Measurements from ENCODE around the gene NAALADL1. TPM values are rescaled to one million over a fixed set of nuclear protein-coding genes. Genes with fewer than 3 reads are reported as not detected.

The NAALADL1 gene
- polyA plus RNA-seq, 1 experiment = 9.4 TPM

GRCh38 chr11:65002706-65003105 lies 55.6 kb downstream of the NAALADL1 start:
- ChIA-PET POLR2A (no interaction called here), CTCF (interaction anchor here (0.8 to 1.3 kb wide), 3 partner anchors 9 to 11 kb away, joined by 3 to 8 read pairs (median 6); partner anchors contain the start of gene ARL2)
- Histone ChIP-seq H3K9me3 (ENCODE audit: control insufficient read depth, insufficient read depth, low read length) (no peaks in the 10 kb centered on the region), H3K27ac (ENCODE audit: low read depth, low read length) (no peak overlapping the region), H3K4me3 (ENCODE audit: low read depth, low read length) (no peak overlapping the region), H3K27me3 (ENCODE audit: control insufficient read depth, insufficient read depth, low read length) (no peaks in the 10 kb centered on the region)
- TF ChIP-seq CTCF (IDR thresholded peaks at IDR 0.05; ENCODE audit: low read depth, low read length) = no peak
- no peak for DNase-seq (ENCODE audit: low read depth, low spot score)

GRCh38 chr11:64999478-64999877 lies 58.9 kb downstream of the NAALADL1 start:
- Histone ChIP-seq H3K27me3 (ENCODE audit: control insufficient read depth, insufficient read depth, low read length) (no peaks in the 10 kb centered on the region), H3K9me3 (ENCODE audit: control insufficient read depth, insufficient read depth, low read length) (no peaks in the 10 kb centered on the region), H3K27ac (ENCODE audit: low read depth, low read length) (no peak overlapping the region), H3K4me3 (ENCODE audit: low read depth, low read length) (no peak overlapping the region)
- ChIA-PET POLR2A (no interaction called here), CTCF (interaction anchor here (1.4 kb wide), 1 partner anchor 15 kb away, joined by 5 read pairs; the partner anchor contains the start of gene ARL2)
- TF ChIP-seq CTCF (IDR thresholded peaks at IDR 0.05; ENCODE audit: low read depth, low read length) = no peak
- no peak for DNase-seq (ENCODE audit: low read depth, low spot score)

GRCh38 chr11:64998690-64999431 lies 59.5 kb downstream of the NAALADL1 start:
- POLR2A ChIA-PET = no interaction called here
- Histone ChIP-seq H3K27me3 (ENCODE audit: control insufficient read depth, insufficient read depth, low read length) (no peaks in the 10 kb centered on the region), H3K4me3 (ENCODE audit: low read depth, low read length) (no peak overlapping the region), H3K27ac (ENCODE audit: low read depth, low read length) (peak overlapping the region; percentile 2), H3K9me3 (ENCODE audit: control insufficient read depth, insufficient read depth, low read length) (no peaks in the 10 kb centered on the region)
- CTCF ChIA-PET = interaction anchor here (0.7 to 1.4 kb wide), 3 partner anchors 10 to 15 kb away, joined by 3 to 8 read pairs (median 5); partner anchors contain the start of gene ARL2
- no peak for DNase-seq (ENCODE audit: low read depth, low spot score)
- TF ChIP-seq CTCF (IDR thresholded peaks at IDR 0.05; ENCODE audit: low read depth, low read length) = no peak

GRCh38 chr11:64998141-64998540 lies 60.2 kb downstream of the NAALADL1 start:
- Histone ChIP-seq H3K27ac (ENCODE audit: low read depth, low read length) (no peak overlapping the region), H3K4me3 (ENCODE audit: low read depth, low read length) (no peak overlapping the region), H3K27me3 (ENCODE audit: control insufficient read depth, insufficient read depth, low read length) (no peaks in the 10 kb centered on the region), H3K9me3 (ENCODE audit: control insufficient read depth, insufficient read depth, low read length) (no peaks in the 10 kb centered on the region)
- ChIA-PET CTCF (interaction anchor here (1.0 to 2.0 kb wide), 2 partner anchors 10 to 151 kb away, joined by 3 to 7 read pairs; no protein-coding TSS in a partner anchor), POLR2A (no interaction called here)
- DNase-seq (ENCODE audit: low read depth, low spot score) = no peak
- TF ChIP-seq CTCF (IDR thresholded peaks at IDR 0.05; ENCODE audit: low read depth, low read length) = no peak

GRCh38 chr11:64996710-64997380 lies 61.5 kb downstream of the NAALADL1 start, which contains the start of gene BATF2:
BATF2 (minus strand) TSS chr11:64996971; CDS start chr11:64996914, 57 bp downstream.
- ChIA-PET CTCF (interaction anchor here (0.7 to 2.4 kb wide), 9 partner anchors 11 to 153 kb away, joined by 3 to 23 read pairs (median 4); partner anchors contain the start of genes ARL2, CDC42BPG and MAJIN), POLR2A (interaction anchor here (0.6 to 1.0 kb wide), 2 partner anchors 10 to 100 kb away, joined by 3 to 5 read pairs; no protein-coding TSS in a partner anchor)
- no peaks in the 10 kb centered on the region for H3K9me3 ChIP-seq (ENCODE audit: control insufficient read depth, insufficient read depth, low read length)
- no peaks in the 10 kb centered on the region for H3K27me3 ChIP-seq (ENCODE audit: control insufficient read depth, insufficient read depth, low read length)
- peak; percentile 58 for TF ChIP-seq CTCF (IDR thresholded peaks at IDR 0.05; ENCODE audit: low read depth, low read length)
- peak within 1 kb of the TSS; percentile 58 for H3K4me3 ChIP-seq (ENCODE audit: low read depth, low read length)
- DNase-seq (ENCODE audit: low read depth, low spot score) = no peak
- H3K27ac ChIP-seq (ENCODE audit: low read depth, low read length) = peak within 1 kb of the TSS; percentile 13

All from AG04450 (cell line).